HG03108 (cell line): ENCODE measurements around the gene SKAP1.
"Not testable (repeated sequence)": the region's sequence is repeated elsewhere in the genome, so short reads cannot be mapped to it uniquely, and the experiment has no call there.

ENCODE experiments used
- ATAC-seq: cut with Tn5 transposase; IDR thresholded peaks from one replicate; pipeline ENCODE4 v1.9.1; 2021; ENCODE audit warnings: moderate library complexity; ENCODE audit not compliant: unreplicated experiment

SKAP1 gene

DNA sequence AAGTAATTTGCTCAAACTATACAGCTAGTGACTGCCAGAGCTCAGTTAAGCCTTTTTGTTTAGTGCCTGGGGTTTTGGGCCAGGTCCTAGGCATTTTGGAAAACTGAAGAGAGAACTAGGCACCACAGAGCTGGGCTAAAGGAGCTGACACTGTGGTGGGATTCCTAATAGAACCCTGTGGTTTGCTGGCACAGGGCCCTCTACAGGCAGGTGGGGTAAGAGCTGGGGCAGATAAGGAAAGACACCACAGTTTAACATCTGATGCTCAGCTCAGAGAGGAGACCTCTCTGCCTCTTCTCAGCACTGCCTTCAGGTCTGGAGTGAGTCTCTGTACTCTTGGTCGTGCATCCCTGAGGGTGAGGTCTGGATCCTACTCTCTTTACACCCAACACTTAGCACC, 201.3 kb downstream of the SKAP1 start:
- ATAC-seq: no peak

DNA sequence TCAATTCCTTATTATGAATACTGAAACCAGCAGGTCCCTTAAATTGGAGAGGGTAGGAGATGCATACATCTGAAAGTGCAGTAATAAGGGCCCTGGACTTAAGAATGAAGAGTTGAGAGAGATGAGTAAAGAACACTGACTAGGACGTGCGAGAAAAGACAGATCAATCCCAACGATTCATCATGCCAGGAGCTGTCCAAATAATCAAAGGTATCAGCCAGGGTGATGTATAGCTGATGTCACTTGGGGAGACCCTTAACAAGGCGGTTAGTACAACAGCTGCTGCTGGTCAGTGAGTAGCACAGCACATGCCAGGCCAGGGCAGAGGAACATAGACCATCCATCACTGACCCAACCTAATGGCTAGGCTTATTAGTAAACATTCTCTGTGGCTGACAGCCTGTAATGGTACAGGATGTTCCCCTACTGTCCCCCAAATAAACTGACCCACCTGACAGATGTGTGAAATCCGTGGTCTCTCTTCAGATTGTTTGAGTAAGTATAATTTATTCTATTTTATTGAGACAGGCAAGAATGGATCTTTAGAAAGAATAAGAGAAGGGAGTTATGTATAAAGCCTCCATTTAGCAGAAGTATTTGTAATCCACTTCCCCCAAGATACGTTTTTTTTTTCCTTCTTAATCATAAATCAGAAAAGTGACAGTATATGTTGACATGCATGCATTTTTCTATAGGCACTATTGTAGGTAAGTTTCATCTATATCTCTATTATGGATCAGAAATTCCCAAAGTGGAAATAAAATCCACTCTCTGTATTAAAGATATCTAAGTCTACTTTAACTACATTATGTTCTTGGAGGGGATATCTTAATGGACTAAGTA, 204.1 kb downstream of the SKAP1 start:
- ATAC-seq: no peak

DNA sequence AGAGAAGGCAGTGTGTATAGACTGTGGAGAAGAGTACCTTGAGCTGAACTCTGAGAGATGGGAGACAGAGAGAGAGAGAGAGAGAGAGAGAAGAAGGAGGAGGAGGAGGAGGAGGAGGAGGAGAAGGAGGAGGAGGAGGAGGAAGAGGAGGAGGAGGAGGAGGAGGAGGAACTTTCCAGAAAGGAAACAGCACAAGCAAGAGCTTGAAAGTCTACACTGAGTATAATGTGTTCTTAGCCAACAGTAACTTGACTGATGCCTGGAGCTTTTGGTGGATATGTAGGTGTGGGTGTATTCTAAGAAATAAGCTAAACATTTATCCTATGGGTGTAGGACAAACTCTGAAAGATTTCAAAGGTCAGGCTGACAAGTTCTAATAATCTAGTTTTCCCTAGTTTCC, 206.1 kb downstream of the SKAP1 start:
- ATAC-seq: no peak

DNA sequence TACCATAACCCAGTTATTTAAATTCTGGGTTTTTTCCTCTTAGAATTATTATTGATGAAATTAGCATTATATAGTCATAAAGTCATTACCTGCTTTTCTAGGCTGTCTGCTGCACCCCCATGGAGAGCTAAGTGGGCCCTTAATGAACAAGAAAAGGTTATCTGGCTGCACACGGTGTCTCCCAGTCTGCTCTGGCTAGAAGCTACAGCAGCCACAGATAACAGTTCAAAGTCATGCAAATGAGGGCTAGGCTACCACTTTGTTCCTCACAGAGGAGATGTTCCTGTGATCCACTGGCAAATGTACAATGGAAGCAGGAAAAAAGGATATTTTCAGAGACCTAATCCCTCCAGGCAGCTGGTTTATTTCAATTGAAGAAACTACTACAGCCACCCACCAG, 210.4 kb downstream of the SKAP1 start:
- ATAC-seq: no peak

DNA sequence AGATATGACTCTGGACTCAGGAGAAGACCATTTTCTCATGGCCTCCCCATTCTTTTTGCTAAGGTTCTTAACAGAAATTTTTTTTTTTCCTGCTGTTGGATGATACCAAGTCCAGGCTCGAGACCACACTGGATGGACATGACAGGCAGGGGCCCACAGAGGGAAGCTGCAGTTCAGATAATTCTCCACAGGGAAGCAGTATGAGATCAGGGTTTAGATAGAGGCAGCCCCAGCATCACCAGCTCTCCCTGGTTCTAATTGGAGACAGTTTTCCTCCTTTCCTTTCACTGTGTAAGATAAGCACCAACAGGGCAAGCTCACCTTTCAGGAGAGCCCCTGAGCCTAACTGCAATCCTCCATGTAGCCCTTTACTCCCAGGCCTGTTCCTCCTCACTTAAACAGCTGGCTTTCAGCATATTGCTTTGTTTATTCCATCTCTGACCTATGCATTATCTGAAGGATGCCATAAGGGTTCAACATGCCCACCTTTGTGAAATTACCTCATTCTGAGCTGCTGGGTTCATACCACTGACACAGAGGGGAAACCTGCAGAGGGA, 214.4 kb downstream of the SKAP1 start:
- ATAC-seq: no peak

DNA sequence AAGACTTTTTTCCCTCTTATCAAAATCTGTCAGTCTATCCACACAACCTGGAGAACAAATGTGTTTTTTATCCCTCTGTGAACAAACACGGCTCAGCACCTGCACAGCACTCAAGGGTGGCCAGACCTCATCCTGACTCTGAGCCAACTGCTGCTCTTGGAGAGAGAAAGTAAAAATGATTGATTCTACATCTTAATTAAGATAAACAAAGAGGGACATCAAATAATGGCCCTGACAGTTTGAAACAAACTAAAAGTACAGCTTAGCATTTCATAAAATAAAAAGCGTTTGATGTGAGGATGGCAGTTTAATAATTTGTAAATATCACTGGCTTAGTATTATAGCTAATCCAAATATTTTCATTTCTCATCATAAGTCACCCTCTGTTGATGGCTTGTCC, 216.2 kb downstream of the SKAP1 start:
- no peak for ATAC-seq

DNA sequence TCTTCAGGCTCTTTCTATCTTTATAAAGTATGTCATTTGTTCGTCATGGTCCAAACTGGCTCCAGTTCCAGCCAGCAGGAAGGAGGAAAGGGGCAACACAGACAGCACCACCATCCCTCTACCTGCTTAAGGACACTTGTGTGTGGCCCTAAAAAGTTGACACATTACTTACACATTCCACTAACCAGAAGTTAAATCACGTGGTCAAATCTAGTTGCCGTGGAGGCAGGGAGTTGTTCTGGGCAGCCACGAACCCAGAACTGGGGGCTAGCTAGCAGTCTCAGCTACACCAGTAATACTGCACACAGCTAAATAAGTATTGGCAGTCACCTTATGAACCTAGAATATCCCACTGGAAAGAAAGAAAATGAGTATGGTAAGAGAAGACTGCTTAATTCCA, 218.2 kb downstream of the SKAP1 start:
- ATAC-seq: no peak

DNA sequence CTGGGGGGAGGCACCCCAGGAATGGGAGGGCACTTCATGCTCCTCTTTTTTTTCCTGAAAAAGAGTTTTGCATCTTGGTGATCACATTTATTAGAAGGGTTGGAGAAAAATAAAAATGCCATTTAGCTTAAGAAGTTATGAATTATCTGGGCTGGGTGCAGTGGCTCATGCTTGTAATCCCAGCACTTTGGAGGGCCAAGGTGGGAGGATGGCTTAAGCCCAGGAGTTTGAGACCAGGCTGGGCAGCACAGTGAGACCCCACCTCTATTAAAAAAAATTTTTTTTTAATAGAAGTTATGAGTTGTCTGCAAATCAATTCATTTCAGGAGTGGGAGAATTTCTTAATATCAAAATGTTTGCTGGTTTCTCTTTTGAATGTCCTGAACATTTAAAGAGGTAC, 219.0 kb downstream of the SKAP1 start:
- no peak for ATAC-seq

DNA sequence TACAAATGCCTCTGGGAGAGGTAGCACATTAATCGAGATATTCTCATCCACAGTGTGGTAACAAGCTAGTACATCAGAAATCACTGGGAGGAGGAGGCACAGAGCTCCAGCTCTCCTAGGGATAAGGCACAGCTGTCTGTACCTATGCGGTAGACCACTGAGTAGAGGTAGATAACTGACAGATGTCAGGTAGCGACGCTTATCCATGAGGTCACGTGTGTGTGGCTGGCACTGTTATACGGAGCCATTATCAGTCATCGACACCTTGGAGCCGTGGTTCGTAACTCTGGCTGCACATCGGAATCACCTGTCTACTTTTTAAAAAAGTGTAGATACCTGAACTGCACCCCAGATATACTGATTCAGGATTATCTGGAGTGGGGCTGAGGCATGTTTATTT, 220.0 kb downstream of the SKAP1 start:
- ATAC-seq: no peak

DNA sequence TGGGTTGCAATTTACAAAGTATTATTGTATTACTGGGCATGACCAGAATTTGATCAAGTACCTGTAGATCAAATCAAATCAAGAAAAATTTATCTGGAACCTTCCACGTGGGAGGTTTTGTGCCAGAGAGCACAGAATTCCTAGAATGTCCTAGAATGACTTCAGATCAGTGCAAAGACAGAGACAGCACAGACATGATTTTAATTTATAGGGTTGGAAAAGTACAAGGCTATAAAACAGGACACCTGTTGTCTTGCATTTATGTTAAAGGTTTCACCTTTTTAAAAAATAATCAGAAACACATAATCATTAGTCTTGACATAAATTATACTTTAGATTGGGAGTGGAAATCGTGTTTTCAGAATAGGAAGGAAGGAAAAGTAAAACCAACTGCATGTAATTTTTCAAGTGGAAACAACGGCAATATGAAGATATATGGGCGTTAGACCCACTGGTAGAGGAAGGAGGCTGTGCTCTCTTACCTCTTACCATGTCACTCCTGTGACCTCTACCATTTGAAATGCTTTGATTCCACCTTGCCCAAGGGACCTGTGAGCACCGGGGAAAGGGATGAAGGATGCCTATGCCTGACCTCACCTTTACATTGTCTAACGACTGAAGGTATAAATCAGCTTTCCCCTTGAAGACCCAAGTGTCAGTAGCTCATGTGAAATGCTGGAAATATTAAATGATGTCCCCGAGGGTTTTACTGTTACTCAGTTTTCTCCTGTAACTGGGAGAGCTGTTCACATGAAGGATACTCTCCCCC, 222.1 kb downstream of the SKAP1 start:
- ATAC-seq: no peak

DNA sequence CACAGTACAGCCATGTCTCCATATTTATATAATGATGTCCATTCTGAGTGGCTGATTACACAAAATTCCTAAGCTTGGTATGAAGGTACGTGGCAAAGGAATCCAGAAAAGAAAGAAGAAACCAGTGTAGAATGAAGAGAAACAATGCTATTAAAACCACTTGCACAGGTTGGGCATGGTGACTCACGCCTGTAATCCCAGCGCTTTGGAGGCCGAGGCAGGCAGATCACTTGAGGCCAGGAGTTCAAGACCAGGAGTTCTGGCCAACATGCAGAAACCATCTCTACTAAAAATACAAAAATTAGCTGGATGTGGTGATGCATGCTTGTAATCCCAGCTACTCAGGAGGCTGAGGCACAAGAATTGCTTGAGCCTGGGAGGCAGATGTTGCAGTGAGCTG, 223.0 kb downstream of the SKAP1 start:
- not testable (repeated sequence) for ATAC-seq

DNA sequence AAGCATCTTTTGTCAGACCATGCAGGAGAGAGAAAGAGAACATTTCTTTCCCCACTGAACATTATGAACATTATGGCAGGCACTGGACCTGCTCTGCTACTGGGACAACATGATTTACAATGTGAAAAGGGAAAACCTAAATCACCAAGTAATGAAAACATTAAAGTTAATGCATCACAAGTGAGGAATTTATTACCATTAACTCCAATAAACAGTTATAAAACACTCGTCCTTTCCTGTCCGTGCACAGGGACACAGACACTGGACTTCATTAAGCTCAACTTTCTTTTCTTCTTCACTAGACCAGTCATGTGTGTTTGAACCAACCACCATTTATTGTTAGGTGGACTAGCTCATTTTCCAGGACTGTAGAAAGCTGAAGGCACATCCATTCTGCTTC, 227.1 kb downstream of the SKAP1 start:
- ATAC-seq: no peak

DNA sequence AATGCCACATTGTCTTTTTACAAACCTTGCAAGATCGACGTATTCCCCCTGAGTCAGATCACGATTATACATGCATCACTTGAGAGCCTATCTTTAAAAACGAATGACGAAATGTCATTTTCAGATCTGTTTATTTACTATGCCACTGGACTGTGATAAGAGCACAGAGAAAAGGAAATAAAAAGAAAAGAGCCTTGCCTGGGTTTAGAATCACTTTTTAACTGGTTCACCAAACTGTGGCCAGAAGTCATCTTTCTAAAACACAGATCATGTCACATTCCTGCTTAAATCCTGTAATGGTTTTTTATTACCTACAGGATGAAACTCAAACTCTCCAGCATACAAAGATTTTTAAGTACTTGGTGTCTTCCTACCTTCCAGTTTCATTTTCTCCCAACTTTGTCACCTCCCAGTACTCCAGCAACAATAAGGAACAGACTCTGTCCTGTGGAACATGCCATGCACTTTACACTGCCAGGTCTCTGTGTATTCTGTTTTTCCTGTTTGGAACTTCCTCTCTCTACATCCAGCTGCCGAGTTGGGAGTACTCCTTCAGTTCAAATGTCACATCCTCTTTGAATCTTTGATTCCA, 231.0 kb downstream of the SKAP1 start:
- ATAC-seq: no peak

DNA sequence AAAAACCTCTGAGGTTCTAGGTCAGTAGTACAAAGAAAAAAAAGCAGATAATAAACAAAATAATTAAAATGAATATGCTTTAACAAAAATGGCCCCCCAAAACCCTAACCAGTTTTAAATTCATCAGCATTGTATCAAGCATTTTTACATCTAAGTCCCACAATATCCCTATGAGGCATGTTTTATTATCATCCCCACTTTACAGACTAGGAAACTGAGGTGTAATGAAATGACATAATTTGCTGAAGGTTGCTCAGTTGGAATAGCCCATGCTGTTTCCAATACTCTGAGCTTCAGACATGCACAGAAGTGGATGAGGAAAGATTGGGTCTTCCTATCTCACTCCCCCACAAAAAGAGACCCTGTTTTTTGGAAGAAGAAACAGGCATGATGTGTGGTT, 234.1 kb downstream of the SKAP1 start:
- ATAC-seq: no peak

DNA sequence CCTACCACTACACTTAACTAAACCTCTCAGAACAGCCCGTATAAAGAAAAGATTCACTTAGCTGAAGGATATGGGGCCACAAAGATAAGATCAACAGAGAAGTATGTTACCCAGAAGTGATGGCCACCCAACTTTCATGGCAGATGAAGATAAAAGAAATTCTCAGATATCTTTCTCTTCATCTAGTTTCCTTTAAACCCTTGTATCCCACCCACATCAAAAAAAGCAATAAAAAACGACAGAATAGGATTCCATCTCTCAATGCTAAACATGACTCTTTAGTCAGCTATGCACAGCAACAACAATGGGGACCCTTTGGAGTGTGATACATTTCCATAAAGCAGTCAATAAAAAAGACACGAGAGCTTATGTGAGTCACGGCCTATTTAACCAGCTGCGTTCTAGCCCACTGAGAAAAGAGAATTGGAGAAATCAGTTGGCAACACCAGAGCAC, 235.9 kb downstream of the SKAP1 start:
- ATAC-seq: no peak

DNA sequence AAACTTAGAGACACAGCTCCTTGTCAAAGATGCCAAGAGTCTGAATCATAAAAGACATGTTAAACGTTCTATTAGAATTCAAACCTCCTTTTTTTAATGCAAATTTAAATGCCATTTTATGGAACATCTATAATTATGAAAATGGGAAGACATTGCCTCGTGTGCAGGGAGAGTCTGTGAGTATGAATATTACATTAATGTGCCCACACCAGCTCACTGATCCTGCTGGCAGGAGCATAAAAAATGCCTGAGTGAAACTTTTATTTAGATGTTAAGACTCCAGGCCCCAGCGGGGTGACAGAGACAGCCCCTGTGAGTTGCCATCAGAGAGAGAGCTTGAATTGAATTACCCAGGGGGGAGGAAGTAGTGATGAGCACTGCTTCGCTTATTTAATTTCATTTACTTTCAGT, 237.7 kb downstream of the SKAP1 start:
- no peak for ATAC-seq

DNA sequence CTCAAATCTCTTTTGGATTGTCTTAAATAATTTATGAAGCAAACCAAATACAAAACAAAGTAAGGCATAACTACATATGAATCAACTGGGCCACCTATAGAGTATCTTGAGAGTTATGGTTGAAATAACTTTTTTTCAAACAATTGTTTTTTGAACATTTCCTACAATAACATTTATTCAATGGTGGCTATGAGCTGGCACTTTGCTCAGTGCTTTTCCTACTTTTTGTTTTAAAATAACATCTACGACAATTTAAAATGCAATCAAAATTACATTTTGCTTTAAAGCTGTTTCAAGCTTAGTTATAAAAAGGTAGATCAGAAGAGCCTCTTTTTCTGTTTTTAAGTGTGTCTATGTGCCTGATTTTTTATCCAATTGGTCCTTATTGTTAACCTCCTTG, 238.7 kb downstream of the SKAP1 start:
- ATAC-seq: no peak

DNA sequence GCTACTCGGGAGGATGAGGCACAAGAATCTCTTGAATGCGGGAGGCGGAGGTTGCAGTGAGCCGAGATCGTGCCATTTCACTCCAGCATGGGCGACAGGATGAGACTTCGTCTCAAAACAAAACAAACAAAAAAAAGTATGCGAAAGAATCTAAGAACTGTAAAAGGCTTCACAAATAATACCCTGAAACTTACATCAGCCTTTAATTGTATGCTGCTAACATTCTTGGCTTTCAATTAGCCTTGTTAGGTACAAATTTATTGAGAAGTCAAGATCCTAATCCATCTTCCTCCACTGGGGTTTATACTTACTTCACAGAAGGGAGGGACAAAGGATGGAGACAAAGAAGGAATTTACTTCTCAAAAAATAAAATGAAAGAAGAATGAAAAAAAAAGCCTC, 239.1 kb downstream of the SKAP1 start:
- no peak for ATAC-seq

DNA sequence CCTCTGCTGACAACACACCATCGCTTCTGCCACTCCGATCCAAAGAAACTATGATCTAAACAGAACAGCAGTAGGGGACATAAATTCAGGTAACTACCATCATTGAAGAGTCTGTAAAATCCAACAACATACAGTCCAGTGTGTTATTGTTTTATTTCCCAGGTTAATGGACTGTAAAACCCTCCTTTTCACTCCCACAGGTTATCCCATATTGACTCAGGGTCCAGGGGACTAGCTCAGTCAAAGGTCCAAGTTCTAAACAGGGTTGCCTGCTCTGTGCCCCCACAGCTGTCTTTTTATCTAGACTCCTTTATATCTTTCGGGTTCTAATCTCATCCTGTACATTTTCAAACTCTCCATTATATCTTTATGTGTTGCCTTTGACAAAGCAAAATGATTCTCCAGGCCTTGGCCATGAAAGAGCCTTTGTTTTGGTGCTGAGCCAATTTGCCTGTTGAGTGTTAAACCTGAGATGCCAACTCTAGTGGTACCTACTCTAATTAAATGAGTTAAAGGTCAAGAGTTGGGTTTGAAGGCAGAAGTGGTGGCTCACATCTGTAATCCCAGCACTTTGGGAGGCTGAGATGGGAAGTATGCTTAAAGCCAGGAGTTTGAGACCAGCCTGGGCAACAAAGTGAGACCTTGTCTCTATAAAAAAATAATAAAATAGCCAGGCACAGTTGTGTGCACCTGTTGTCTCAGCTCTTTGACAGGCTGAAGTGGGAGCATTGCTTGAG, 242.0 kb downstream of the SKAP1 start:
- no peak for ATAC-seq

DNA sequence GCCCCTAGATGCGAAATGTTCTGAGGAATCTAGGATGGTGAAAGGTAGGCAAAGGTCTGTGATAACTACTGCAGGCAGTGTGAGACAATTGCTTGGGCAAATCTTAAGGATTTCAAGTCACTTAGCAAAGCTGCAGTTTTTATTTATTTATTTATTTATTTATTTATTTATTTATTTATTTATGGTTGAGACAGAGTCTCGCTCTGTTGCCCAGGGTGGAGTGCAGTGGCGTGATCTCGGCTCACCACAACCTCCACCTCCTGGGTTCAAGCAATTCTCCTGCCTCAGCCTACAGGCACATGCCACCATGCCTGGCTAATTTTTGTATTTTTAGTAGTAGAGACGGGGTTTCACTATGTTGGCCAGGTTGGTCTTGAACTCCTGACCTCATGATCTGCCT, 243.7 kb downstream of the SKAP1 start:
- ATAC-seq: not testable (repeated sequence)

DNA sequence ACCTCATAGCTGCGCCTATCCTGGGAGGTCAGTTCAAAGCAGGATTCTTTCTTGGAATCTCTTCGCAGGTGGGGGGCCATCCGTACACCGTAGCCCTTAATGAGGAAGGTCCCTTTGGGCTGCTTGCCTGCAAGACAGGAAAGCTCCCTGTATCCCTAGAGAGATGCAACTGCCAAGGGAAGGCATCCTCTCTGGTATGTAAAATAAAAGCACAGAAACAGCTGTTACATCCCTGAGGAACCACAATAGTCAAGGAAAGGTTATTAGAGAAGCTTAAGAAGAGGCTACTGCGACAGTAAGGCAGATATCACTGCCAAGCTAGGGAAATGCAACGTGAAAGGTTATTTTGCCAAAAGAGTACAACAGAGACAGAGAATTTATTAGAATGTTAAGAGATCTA, 245.3 kb downstream of the SKAP1 start:
- ATAC-seq: no peak
